ENCODE measurements around the gene ANKRD28.
A peak's percentile ranks its signal among the peaks of the same experiment; 100 is the strongest.
"Not testable (repeated sequence)": the region's sequence is repeated elsewhere in the genome, so short reads cannot be mapped to it uniquely, and the experiment has no call there.

Gene ANKRD28

DNA sequence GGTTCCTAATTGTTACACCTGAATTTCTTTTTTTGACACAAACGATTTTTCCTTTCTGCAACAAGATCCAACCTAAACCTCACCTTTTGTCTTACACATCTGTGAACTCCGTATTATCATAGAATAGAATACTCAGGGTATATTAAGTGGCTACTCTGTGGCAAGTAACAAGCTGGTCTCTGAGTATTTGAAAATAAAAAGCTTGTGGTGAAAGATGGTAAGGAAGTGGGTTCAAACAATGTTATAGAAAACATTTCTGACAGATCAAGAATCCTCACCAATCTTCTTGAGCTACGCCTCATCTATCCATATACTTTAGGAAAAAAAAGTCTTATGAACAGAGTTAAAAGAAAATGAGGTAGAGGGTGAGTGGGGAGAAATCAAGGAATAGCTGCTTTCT lies 3.5 kb upstream of the ANKRD28 start:
- no peak for DNase-seq

GRCh38 chr3:15800780-15801179 lies 3.0 kb upstream of the ANKRD28 start:
- no peak for DNase-seq

GRCh38 chr3:15800327-15800726 lies 2.5 kb upstream of the ANKRD28 start:
- no peak for DNase-seq

DNA sequence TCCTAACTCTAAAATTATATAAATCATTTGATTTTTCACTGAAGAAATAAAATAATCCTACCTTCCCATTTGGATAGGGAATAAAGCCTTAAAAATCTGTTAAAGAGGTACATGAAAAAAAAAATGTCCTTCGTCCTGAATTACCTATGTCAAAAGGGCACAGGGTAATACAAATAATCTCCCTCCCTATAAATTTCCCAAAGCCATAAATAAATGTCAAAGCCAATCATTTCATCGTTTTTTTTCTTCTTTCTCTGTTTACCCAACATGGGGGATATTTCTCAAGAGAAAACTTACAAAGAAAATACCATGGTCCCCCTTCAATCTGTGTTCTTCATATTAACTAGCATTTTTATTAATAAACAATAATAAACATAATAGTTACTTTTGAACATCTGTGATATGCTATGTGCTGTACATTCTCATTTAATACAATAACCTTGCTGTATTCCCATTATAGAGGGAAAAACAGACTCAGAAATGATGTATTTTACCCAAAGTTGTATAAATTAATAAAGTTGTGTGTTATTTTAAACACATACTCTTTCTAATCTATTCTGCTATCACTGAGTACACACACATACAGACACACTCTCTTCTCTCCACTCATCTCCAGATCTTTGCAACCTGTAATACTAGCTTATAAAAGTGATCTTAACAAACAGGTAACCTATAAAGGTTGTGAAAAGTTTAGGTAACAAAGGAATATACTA lies 910 bp upstream of the ANKRD28 start:
- no peak for DNase-seq

DNA sequence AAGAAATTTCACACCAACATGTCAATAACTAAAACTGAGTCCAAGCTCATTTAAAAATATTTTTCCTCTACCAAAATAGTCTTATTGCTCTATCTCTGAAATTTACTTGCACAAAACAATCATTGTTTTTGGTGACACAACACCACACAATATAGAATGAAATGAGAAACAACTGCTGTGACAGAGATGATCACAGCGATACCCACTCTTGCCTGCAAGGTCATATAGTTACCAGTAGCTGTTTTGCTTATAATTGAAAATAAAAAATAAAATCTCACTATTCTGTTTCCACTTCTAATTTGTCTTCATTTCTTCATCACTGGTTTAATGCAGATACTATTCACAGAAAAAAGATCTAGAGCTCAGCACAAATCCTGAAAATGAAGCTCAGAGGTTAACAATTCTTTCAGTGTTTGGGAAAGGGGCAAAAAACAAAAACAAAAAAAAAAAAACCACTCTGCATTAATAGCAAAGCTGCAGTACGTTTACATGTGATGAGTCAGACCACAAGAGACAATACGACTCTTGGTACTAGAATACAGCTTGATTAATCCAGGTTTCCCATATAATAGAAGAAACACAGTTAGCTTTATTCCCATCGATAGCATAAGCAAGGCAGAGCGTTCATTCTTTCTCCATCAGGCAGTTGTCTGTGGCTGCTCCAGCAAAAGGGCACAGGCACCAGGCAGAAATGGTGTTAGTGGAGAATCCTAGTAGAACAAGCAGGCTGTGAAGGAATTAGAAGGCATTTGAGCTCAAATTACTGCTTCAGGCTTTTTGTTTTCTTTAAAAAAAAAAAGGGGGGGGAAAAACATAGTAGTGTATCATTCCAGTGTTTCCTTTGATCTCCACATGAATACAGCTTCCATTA lies 773 bp downstream of the ANKRD28 start:
- peak; percentile 82 for DNase-seq

- DNase-seq = no peak
These were observed 1.4 kb downstream of the ANKRD28 start for GRCh38 chr3:15796331-15796730.

GRCh38 chr3:15795651-15796308 lies 2.0 kb downstream of the ANKRD28 start:
- peak; percentile 80 for DNase-seq

DNA sequence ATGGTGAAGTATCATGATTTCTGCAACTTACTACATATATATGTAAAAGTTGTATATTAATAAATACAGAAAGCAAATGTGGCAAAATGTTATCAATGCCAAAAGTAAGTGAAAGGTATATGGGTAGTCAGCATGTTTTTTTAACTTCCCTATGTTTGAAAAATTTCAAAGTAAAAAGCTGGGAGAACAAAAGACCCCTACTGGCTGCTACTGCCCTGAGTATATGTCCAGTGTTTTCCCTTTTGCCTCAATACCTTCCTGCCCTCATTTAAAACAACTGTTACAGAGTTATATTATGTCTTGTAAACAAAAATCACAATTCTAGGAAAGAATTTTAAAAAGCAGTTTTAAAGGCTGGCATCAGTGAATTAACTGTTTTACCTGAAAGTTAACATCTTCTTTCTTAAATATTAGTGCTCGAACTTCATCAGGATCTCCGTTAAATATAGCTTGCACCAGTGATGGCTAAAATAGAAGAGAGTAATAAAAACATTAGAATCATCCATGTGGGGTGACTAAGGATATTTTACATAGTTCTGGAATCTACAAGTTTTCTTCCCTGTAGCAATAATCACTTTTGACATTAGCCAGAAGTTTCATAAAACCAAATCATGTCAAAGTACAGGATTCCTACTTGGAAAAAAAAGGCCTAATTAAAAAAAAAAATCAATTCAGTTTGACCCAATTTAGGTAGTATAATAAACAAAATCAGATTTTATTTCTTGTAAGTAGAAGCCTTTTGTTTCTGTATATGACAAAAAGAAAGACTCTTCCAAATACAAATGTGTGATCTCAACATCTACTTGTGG lies 2.7 kb downstream of the ANKRD28 start:
- no peak for DNase-seq

DNA sequence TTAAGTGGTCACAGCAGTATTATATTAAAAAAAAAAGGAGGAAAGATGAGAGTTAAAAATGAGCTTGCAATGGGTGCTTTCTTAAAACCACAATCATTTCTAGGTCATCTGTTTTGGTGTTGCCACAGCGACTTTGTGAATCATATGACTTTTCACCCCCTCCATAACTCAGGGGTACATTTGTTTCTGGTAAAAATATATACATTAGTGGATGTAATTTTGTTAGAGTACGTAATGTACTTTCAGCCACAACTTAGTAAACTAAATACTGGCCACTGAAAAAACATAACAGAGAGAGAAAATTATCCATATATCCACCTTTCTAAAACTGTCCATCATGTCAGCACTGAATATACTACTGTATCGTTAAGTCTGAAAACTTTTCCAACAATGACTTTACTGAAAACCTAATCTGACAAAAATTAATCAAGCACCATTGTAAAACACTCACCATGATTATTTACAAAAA lies 3.4 kb downstream of the ANKRD28 start:
- DNase-seq = peak; percentile 83

- DNase-seq = no peak
These were observed 6.3 kb downstream of the ANKRD28 start for GRCh38 chr3:15791525-15791924.

DNA sequence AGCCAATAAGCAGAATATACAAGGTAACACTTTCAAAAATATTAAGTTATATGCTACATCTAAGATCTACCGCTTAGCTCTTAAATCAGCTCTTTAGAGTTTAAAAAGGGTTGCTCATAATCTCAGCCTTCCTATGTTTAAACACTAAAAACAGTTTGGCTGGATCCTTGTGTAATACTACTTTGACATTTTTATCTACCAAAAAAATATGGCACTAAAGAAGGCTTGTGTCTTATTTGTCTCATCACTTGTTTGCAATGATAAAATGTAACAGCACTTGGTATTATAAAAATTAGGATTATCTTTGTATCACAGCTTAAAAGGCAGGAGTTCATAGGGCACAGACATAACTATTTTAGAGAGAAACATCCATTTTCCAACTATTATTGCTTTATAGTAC lies 9.8 kb downstream of the ANKRD28 start:
- no peak for DNase-seq

DNA sequence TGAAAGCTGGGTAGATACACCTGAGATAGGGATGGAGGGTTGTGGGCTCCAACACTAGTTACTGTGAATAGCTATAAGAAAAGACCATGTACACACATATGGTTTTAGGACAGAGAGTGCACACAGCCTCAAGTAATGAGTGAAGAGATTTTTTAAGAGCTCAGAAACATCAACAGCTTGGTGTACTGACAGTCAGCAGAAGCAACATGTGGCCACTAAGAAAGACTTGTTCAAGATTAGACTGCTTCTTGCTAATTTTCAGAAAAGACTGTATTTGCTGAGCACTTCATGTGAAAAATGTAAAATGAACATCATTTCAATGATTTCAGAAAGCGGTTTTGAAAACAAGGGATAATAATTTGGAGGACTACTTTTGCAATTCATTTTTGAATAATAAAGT lies 10.3 kb downstream of the ANKRD28 start:
- DNase-seq = no peak

GRCh38 chr3:15783361-15783969 lies 14.3 kb downstream of the ANKRD28 start:
- peak; percentile 87 for DNase-seq

GRCh38 chr3:15782429-15782828 lies 15.3 kb downstream of the ANKRD28 start:
- no peak for DNase-seq

DNA sequence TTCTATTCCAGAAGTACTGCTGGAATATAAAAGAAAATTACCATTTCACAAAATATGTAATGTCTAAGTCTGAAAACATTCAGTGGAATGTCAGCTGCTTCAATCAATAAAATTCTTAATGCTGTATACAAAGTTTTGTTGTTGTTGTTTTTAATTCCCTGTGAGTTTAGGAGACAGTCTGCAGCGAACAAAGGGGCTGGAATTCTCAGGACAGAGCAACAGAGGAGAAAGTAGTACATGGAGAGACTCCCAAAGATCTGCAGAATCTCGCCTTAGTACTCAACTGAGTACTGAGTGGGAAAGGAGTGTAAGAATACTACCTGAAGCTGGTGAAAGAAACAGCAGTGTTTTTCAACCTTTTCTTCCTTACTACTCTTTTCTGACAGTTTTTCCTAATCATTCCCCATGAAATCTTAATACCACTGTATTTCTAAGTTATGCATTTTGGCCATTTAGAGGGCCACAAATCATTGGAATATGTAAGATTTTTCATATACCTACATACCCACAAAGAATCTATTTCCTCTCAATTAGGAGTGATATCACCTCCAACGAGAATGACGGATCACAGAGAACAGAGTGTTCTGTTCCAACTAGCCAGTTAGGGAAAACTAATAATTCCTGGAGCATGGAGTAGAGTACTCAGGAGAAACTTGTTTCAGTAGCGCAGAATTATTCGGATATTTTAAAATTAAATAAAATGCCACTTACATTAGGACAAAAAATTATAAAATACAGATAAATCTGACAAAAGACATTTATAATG lies 16.0 kb downstream of the ANKRD28 start:
- no peak for DNase-seq

- no peak for DNase-seq
These were observed 16.6 kb downstream of the ANKRD28 start for GRCh38 chr3:15781131-15781530.

DNA sequence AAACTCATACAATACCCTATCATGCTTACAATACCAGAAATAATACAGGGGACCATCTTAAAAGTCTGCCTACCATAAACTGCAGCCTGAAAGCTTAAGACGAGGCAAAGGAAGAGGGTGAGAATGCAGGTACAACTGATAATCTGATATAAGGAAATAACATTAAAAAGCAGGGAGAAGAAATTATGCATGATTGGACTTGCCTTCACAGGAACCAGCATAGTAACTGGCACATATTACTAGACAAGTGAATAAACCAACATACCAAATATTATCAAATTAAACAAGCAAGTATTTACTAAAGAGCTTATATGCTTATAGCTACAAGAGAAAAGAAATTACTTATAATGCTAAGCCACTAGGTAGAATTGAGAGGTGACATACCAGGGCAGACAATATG lies 18.7 kb downstream of the ANKRD28 start:
- DNase-seq = no peak

- DNase-seq = no peak
These were observed 19.4 kb downstream of the ANKRD28 start for GRCh38 chr3:15778332-15778858.

DNA sequence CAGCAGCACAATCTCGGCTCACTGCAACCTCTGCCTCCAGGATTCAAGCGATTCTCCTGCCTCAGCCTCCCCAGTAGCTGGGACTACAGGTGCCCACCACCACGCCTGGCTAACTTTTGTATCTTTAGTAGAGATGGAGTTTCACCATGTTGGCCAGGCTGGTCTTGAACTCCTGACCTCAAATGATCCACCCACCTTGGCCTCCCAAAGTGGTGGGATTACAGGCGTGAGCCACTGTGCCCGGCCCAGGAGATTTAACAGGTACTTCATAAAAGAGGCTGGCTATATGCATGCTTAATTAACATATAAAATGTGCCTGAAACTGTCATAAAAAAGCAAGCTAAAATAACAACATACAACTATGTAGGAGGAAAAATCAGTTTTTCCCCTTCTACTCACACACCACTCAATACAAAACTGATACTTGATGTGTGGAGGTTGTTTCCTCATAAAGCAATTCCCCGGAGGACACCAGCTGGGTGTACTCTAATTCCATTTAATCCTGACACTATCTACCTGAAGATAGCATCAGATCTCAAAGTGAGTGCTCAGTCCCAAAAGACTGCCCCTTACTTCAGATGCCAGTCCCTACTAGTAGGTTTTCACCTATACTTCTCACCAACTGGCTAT lies 22.7 kb downstream of the ANKRD28 start:
- DNase-seq = not testable (repeated sequence)

- DNase-seq = no peak
These were observed 26.3 kb downstream of the ANKRD28 start for GRCh38 chr3:15771444-15771843.
